SK-N-SH (cell line): ENCODE measurements around the gene ZNF74.

Source experiments
- CHD2 ChIP-seq: fragments of 150-350 bp; IDR thresholded peaks from 2 replicates; pipeline ENCODE4 v1.6.1; 2018; ENCODE audit warnings: low read length; ENCODE audit not compliant: partially characterized antibody
- ELF1 ChIP-seq: IDR thresholded peaks from 2 replicates; pipeline ENCODE4 v1.4.0; 2012
- EZH2phosphoT487 ChIP-seq: fragments of 200-600 bp; sonication (generic); IDR thresholded peaks from 2 replicates; pipeline ENCODE4 v1.6.1; 2017; ENCODE audit warnings: low read depth, mixed run types, mild to moderate bottlenecking, antibody characterized with exemption, moderate library complexity, borderline replicate concordance
- FOXJ3 ChIP-seq: sonication (generic); formaldehyde crosslinking; IDR thresholded peaks from 2 replicates; pipeline ENCODE4 v1.5.1; 2020; ENCODE audit warnings: mild to moderate bottlenecking, missing genetic modification reagents
- JUND ChIP-seq: IDR thresholded peaks from 2 replicates; pipeline ENCODE4 v1.4.0; 2012
- MXI1 ChIP-seq: IDR thresholded peaks from 2 replicates; pipeline ENCODE4 v1.6.1; 2012; ENCODE audit warnings: mild to moderate bottlenecking, low read depth, low read length, improper control_type of control experiment
- RAD21 ChIP-seq: IDR thresholded peaks from 2 replicates; pipeline ENCODE4 v1.6.1; 2012; ENCODE audit warnings: mild to moderate bottlenecking, low read length
- TAF1 ChIP-seq: IDR thresholded peaks from 2 replicates; pipeline ENCODE4 v1.6.1; 2012; ENCODE audit warnings: low read depth, mild to moderate bottlenecking, low read length, moderate library complexity, borderline replicate concordance
- TEAD4 ChIP-seq: IDR thresholded peaks from 2 replicates; pipeline ENCODE4 v1.4.0; 2012; ENCODE audit warnings: mild to moderate bottlenecking, borderline replicate concordance; ENCODE audit not compliant: insufficient read depth
- YY1 ChIP-seq: IDR thresholded peaks from 2 replicates; pipeline ENCODE4 v1.4.0; 2012; ENCODE audit warnings: low read depth, mild to moderate bottlenecking
- TF ChIP-seq, protein P1 (sequence below): fragments of 200-600 bp; sonication (generic); IDR thresholded peaks from 2 replicates; pipeline ENCODE4 v1.6.1; 2017; ENCODE audit warnings: antibody characterized with exemption, mild to moderate bottlenecking, moderate library complexity
- TF ChIP-seq, protein P2 (sequence below): IDR thresholded peaks from 2 replicates; pipeline ENCODE4 v1.4.0; 2012; ENCODE audit warnings: low read depth
- TF ChIP-seq, protein P3 (sequence below): IDR thresholded peaks from 2 replicates; pipeline ENCODE4 v1.4.0; 2012; ENCODE audit warnings: low read depth, borderline replicate concordance
- TF ChIP-seq, protein P4 (sequence below): fragments of 150-350 bp; IDR thresholded peaks from 2 replicates; pipeline ENCODE4 v1.6.1; 2016; ENCODE audit warnings: mild to moderate bottlenecking, low read depth, low read length

DNA sequence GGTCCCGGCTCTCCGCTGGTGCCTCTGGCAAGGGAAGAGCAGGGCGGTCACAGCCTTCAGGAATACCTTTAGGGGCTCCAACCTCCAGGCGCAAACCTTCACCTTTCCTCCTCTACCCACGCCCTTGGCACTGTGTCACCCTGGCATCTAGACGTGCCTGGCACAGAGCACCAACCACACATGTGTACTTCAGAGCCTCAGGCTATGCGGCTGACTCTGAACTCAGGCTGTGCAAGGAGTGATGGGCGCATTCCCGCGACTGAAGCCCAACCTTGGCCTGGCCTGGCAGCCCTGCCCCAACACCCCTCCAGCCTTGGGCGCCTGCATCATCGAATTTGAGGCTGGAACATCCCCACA, 32.3 kb downstream of the ZNF74 start:
- no peak for TF ChIP-seq MXI1
- no peak for TF ChIP-seq RAD21
- no peak for TF ChIP-seq ELF1
- no peak for TF ChIP-seq TEAD4
- TF ChIP-seq, protein P1, sequence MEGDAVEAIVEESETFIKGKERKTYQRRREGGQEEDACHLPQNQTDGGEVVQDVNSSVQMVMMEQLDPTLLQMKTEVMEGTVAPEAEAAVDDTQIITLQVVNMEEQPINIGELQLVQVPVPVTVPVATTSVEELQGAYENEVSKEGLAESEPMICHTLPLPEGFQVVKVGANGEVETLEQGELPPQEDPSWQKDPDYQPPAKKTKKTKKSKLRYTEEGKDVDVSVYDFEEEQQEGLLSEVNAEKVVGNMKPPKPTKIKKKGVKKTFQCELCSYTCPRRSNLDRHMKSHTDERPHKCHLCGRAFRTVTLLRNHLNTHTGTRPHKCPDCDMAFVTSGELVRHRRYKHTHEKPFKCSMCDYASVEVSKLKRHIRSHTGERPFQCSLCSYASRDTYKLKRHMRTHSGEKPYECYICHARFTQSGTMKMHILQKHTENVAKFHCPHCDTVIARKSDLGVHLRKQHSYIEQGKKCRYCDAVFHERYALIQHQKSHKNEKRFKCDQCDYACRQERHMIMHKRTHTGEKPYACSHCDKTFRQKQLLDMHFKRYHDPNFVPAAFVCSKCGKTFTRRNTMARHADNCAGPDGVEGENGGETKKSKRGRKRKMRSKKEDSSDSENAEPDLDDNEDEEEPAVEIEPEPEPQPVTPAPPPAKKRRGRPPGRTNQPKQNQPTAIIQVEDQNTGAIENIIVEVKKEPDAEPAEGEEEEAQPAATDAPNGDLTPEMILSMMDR = no peak
- TF ChIP-seq TAF1 = no peak
- TF ChIP-seq FOXJ3 = no peak
- TF ChIP-seq, protein P2, sequence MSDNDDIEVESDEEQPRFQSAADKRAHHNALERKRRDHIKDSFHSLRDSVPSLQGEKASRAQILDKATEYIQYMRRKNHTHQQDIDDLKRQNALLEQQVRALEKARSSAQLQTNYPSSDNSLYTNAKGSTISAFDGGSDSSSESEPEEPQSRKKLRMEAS = no peak
- no peak for TF ChIP-seq JUND
- TF ChIP-seq EZH2phosphoT487 = no peak
- no peak for TF ChIP-seq CHD2
- TF ChIP-seq, protein P3, sequence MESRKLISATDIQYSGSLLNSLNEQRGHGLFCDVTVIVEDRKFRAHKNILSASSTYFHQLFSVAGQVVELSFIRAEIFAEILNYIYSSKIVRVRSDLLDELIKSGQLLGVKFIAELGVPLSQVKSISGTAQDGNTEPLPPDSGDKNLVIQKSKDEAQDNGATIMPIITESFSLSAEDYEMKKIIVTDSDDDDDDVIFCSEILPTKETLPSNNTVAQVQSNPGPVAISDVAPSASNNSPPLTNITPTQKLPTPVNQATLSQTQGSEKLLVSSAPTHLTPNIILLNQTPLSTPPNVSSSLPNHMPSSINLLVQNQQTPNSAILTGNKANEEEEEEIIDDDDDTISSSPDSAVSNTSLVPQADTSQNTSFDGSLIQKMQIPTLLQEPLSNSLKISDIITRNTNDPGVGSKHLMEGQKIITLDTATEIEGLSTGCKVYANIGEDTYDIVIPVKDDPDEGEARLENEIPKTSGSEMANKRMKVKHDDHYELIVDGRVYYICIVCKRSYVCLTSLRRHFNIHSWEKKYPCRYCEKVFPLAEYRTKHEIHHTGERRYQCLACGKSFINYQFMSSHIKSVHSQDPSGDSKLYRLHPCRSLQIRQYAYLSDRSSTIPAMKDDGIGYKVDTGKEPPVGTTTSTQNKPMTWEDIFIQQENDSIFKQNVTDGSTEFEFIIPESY = no peak
- TF ChIP-seq, protein P4, sequence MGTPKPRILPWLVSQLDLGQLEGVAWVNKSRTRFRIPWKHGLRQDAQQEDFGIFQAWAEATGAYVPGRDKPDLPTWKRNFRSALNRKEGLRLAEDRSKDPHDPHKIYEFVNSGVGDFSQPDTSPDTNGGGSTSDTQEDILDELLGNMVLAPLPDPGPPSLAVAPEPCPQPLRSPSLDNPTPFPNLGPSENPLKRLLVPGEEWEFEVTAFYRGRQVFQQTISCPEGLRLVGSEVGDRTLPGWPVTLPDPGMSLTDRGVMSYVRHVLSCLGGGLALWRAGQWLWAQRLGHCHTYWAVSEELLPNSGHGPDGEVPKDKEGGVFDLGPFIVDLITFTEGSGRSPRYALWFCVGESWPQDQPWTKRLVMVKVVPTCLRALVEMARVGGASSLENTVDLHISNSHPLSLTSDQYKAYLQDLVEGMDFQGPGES = no peak
- TF ChIP-seq YY1 = no peak
